Breast epithelium (tissue), 3 donors: ENCODE measurements around the gene MRPL41.

Experiments
- POLR2AphosphoS5 ChIP-seq, 3 donors: sonication (generic); formaldehyde crosslinking; IDR thresholded peaks; one replicate each; pipeline ENCODE4 v1.6.1; 2017; ENCODE audit warnings: antibody characterized with exemption in 3 of 3
- TF ChIP-seq, protein P1 (sequence below), 3 donors: fragments of 450-650 bp; IDR thresholded peaks; one replicate each; pipeline ENCODE4 v1.5.1; 2016 to 2017; ENCODE audit warnings: antibody characterized with exemption in 3 of 3, mild to moderate bottlenecking in 3 of 3, moderate library complexity in 3 of 3

DNA sequence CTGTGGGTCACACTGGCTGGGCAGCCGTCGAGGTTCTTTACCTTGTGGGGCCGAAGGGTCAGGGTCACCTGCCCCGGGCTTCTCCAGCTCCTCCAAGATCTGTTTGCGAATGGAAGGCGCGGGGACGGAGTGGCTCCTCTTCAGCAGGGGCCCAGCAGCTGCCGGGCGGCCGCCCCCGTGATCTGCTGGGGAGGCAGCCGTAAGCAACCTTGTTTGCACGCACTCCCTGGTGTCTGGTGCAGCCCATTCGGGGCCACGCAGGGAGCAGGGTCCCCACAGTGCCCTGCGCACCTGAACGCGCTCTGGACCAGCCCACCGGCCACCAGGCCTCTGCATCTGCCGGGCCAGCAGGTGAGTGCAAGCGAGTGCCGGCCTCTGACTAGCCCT lies 36.3 kb upstream of the MRPL41 start:
- no peak for TF ChIP-seq POLR2AphosphoS5 (IDR thresholded peaks at IDR 0.05)
- TF ChIP-seq, protein P1, sequence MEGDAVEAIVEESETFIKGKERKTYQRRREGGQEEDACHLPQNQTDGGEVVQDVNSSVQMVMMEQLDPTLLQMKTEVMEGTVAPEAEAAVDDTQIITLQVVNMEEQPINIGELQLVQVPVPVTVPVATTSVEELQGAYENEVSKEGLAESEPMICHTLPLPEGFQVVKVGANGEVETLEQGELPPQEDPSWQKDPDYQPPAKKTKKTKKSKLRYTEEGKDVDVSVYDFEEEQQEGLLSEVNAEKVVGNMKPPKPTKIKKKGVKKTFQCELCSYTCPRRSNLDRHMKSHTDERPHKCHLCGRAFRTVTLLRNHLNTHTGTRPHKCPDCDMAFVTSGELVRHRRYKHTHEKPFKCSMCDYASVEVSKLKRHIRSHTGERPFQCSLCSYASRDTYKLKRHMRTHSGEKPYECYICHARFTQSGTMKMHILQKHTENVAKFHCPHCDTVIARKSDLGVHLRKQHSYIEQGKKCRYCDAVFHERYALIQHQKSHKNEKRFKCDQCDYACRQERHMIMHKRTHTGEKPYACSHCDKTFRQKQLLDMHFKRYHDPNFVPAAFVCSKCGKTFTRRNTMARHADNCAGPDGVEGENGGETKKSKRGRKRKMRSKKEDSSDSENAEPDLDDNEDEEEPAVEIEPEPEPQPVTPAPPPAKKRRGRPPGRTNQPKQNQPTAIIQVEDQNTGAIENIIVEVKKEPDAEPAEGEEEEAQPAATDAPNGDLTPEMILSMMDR (IDR thresholded peaks at IDR 0.05) = no peak
